Superior temporal gyrus (tissue), 1 donor: Measurements from ENCODE around the gene ELP5.
A peak's percentile ranks its signal among the peaks of the same experiment; 100 is the strongest.

Experiments used
- DNase-seq: peaks from one replicate; pipeline ENCODE4 v3.0.0-alpha.2; 2016; ENCODE audit errors: extremely low spot score

ELP5 gene

DNA sequence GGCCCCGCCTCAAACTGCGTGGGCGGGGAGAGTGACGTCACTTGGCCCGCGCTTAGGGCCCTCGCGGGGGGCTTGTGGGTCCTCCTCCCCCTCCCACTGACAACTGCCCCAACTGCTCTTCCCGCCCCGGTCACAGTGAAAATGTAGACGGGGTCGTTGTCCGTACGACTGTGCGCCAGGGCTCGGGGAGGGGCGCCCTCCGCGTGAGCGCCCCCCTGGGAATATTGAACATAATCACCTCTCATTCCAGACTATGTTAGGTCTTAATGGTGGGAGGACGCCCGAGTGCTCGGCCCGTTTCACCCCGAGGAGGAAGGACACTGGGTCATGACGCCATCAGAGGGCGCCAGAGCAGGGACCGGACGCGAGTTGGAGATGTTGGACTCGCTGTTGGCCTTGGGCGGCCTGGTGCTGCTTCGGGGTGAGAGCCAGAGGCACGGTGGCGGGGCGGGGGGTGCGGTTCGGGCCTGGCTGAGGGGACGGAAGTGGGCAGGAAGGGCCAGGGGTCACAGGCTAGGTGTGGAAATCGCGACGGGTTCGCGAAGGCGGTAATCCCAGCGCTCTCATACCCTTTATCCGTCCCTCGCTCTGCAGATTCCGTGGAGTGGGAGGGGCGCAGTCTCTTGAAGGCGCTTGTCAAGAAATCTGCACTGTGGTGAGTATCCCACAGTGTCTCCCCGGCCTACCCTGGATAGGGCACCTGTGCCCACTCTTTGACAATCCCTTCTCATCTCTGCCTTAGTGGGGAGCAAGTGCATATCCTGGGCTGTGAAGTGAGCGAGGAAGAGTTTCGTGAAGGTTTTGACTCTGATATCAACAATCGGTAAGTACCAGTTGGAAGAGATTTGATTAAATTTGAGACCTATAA lies at the start of gene ELP5:
Gene ELP5, plus strand, starts transcription at position 40 of the 868 bp plus-strand sequence. Its CDS starts 336 bp downstream, at position 376.
- peak; percentile 88 for DNase-seq

DNA sequence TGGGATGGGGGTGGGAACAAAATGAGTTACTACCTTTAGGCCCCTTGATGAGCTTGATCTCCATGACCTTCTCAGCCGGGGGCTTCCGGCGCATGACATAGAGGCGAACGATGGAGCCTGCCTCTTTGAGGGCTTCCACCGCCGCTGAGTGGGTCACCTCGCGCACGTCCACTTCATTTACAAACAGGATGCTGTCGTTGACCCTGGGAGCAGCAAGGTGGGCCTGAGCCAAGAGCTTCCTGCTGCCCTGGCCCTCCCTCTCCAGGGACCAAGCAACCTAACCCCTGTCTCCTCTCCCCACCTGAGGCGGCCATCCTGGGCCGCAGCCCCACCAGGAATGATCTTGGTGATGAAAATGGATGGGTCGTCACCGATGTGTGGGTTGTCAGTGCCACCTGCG lies 48.6 kb upstream of the ELP5 start:
- no peak for DNase-seq

- no peak for DNase-seq
Observed at GRCh38 chr17:7204336-7204735, 47.7 kb upstream of the ELP5 start.

DNA sequence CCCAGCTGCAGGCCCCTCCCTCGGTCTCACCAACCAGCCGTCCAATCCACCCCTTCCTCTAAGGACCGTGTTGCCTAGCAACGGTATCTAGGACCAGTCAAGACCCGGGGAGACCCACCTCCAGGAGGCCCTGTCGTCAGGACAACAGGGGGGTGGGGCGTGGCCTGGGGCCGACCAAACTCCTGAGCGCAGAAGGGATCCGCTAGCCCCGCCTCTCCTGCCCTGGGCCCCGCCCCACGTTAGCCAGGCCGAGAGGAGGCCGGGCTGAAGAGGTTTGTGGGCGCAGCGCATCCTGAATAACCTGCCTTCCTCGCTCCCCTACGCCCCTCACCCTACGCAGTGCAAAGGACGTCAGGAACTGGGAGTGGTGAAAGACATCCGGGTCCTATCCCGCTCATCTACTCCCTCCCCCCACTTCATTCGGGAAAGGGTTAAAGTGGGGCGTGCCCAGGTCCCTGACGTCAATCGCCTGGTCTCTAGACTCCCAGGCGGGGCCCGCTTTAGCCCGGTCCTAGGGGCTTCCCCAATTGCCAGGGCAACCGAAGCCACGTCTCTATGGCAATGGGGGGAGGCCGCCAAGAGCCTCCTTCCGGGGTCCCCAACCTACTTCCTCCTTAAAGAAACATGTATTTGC lies 47.1 kb upstream of the ELP5 start:
- peak; percentile 86 for DNase-seq

DNA sequence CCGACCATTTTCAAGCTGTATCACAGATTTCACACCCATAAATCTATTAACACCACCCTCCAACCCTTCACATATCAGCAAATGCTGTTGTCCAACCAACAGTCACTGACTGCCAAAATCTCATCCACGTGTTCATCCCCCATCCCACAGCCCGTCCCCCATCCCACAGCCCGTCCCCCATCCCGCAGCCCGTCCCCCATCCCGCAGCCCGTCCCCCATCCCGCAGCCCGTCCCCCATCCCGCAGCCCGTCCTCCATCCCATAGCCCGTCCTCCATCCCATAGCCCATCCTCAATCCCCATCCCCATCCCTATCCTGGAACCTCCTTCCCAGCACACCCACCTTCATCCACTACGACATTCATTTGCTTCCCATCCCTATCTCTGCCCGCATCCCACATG lies 46.5 kb upstream of the ELP5 start:
- no peak for DNase-seq

DNA sequence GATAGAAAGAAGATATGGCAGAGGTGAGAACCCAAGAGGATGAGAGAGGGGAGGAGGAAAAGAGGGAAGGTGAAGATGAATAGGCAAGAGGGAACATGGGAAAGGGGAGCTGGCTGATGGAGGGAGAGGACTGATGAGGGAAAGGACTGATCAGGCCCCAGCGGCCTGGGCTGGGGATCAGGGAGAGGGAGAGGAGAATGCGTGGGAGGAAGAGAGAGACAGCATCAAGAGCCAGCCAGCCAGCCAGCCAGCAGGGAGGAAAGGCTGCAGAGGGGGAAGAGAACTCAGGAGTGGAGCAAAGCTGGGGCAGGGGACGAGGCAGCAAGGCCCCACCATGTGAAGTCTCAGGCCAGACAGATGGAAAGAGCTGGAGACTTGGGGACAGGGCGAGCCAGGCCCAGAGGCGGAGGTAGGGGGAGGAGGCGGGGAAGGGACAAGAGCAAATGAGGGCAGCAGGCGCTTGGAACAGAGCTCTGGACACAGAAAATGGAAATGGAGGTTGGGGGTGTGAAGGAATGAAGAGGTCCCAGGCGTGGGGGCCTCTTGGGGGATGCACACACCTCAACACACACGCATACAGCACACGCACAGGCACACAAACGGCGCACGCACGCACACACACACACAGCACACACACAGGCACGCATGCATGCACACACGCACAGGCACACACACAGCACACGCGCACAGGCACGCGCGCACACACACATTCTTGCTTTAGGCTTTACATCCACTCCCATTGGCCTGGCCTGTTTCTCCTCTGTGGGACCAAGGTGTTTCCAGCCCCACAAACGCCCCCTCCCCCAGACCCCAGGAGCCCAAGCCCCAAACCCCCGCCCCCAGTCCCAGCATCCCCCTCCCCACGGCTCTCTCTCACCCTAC lies 44.7 kb upstream of the ELP5 start:
- DNase-seq, result no peak

DNA sequence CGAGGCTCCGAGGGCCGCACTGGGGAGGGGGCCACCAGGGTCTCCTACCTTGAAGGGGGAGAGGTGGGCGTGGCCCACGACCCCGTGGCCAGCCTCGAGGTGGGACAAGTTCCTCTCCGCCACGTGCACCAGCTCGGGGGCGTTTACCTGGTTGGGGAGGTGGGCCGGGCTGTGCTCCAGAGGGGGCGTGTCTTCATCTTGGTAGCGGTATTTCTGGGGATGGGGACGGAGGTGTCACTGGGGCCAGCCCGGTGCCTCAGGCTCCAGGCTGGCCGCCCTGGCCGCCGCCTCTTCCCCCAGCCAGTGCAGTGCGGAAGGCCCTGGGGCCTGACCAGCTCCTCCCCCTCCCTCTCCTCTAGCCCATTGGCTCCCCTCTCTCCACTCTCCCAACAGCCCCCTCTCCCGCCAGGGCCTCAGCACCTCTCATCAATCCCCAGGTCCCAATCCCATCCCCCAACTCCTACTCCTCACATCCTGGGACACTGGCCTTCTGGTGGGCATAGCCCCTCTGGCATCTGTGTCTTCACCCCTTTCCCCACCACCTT lies 43.9 kb upstream of the ELP5 start:
- no peak for DNase-seq

- no peak for DNase-seq
Observed at GRCh38 chr17:7208754-7209460, 43.1 kb upstream of the ELP5 start.

DNA sequence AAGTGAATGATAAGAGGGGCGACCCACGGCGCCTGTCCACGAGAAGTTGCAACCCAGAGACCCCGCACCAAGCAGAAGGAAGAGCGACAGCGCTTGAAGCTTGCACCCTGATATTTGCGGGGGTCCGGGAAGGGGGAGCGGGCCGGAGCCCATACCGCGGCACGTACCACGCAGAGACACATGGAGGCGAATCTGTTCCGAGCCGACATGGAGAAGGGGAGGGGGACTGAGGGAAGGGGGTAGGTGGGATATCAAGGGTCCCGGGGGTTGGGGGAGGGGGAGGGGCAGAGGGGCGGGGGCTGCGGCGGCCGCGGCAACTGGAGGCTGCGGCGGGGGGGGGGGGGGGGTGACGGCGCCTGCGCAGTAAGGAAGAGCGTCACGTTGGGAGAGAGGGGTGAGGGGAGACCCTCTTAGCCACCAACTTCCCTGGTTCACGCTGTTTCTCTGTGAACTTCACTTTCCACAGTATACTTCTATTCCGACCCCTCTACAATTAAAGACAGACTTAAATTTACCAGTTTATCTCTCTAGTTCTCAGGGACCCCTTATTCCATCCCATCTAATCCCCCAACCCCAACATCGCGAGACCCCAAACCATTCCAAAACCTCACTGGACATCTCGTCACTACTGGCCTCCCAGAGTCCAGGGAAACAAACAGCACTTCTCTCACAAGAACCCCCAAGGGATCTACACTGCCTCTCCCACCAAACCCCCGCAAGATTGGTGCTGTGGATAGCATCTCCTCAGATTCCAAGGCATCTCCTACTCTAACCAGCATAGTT lies 40.3 kb upstream of the ELP5 start:
- DNase-seq, result no peak

GRCh38 chr17:7213895-7214299 lies 38.1 kb upstream of the ELP5 start:
- DNase-seq, result peak; percentile 77

DNA sequence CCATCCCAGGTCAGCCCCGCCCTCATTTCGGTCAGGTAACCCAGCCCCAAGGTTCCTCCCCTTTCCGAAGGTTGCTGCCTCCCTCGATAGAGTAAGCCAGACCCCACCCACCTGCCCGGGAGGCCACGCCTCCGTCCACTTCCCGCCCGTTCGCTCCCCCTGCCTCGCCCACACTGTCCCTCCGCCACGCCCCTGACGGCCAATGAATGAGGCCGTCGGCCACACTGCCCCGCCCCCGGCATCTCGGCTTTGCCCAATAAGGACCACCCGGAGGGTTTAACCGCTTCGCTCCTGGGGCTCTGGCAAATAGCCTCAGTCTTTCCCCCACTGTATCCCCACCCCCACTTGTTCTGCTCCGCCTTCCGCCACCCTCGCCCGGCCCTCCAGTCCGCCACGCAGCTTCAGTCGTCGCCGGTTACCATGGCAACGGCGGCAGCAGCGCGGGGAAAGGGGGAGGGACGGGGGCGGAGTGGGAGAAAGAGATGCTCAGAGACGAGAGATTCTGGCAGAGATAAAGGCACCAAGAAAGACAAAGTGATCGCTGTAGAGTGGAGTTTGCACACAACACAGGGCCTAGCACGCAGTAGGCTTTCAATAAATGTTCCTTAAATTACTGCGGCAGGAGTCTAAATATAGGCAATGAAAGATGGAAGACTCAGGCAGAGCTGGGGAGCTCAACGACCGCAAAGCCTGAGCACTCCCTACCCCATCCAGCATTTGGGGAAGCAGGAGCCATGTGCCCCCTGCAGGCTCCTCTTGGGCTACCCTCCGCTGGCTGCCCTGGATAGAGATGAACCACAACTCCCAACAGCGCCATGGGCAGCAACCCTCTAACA lies 37.5 kb upstream of the ELP5 start:
- DNase-seq, result peak; percentile 95

- DNase-seq, result no peak
Observed at GRCh38 chr17:7215136-7215638, 36.8 kb upstream of the ELP5 start.

- DNase-seq, result no peak
Observed at GRCh38 chr17:7215652-7216180, 36.3 kb upstream of the ELP5 start.

DNA sequence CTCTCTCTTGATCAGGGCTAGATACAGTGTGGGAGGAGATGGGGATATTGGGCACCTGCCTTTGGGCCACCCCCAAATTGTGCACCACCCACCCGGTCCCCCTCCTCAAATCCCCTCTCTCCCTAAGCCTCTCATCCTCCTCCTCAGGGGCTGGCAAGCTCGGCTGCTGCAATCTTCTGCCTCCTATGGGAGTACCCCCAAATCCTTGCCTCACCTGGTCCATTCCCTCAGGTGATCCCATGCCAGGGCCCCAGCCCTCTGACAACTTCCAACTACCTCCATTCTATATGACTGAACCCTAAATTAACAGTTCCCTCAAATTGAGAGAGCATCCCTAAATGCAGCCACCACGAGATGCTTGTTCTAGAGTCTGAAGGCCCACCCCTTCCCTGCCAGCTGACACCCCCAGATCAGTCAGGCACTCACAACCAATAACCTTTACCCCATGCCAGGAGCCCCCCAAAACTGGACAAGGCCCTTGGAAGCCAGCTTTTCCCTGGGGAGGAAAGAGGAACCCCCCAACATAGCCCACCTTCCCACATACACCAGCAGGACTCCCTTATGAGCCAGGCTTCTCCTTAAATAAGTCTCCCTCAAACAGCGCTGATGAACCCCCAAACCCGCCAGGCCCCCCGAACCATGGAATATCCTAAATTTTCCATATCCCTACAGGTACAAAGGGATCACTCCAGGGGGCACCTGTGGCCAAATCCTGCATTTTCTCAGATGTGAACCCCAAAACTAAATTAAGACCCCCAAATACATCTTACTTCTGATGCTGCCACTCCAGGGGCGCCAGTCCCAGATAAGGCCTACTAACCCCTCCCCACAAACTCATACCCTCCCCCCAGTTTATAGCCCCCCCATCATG lies 35.5 kb upstream of the ELP5 start:
- no peak for DNase-seq

DNA sequence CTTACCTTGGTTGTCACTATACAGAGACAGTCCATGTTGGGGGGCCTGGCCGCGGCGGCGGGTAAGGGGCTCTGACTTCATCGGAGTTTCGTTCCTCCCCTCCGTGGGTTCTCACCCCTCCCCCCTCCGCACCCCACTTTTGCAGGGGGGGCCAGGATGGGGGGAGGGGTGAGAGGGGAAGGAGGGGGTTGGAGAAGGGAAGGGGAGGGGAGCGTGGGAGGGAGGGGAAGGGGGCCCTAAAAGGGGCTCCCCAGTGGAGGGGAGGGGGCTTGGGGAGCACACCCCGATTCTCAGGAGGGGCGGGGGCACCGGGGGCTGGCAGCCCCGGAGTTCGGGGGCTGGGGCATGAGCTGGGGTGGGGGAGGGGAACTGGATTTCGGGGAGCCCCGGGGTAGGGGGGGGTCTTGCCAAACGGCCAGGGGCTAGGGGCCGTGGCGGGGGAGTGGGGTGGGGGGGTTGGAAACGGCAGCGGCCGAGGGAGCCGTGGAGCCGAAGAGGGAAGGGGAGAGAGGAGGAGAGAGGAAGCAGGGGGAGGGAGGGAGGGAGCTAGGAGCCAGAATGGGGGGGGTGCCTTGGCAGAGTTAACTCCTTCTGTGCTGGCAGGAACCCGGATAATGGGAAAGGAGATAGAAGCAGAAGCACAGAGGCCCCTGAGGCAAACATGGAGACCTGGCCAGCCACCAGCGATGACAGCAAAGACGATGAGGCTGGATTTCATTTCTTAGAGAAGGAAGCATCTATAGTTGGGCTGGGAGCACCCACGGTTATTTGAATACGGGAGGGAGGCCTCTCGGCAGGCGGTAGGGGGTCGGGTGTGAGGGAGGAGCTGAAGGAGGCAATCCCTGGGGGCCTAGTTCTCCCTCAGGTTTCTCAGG lies 34.7 kb upstream of the ELP5 start:
- DNase-seq, result peak; percentile 48

GRCh38 chr17:7218166-7218565 lies 33.8 kb upstream of the ELP5 start:
- no peak for DNase-seq

DNA sequence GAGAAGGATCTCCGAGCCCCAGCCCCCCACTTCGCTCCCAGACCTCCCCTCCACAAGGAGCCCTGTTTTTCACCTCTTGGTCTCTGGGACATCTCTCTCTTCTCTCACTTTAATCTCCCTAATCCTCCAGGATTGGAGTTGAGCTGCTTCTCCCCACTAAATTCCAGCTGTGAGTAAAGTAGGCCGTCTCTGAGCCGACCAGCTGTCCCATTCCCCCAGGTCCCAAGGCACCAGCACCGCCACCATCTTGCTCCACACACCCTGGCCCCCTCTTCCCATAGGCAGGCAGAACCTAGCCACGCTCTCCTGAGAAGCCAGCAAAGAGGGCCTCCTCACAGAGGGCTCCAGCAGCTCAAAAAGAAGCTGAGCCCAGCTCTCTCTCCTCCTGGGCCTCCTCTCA lies 33.3 kb upstream of the ELP5 start:
- DNase-seq, result no peak
